CD14-positive monocyte (primary cell): ENCODE measurements around the gene ZNF212. TPM values are rescaled to one million over a fixed set of nuclear protein-coding genes. Genes with fewer than 3 reads are reported as not detected.

ENCODE experiments used
- DNase-seq, 3 donors: peaks; one replicate each; pipeline ENCODE4 v3.0.0-alpha.2; 2011 to 2022
- H2AFZ ChIP-seq: 2 replicates; pipeline ENCODE4 v1.6.0; 2012; ENCODE audit warnings: mild to moderate bottlenecking, low read depth, low read length, inconsistent platforms; ENCODE audit not compliant: insufficient read depth, poor library complexity, severe bottlenecking
- H3K27ac ChIP-seq, 2 donors: 1 replicate in 1 of 2; 2 replicates in 1 of 2; pipeline ENCODE4 v1.5.1; 2012 to 2013; ENCODE audit warnings: low read length in 2 of 2, control low read depth in 1 of 2, inconsistent platforms in 1 of 2, low read depth in 1 of 2, mild to moderate bottlenecking in 1 of 2
- H3K27me3 ChIP-seq, 2 donors: one replicate each; pipeline versions ENCODE4 v1.6.0 to v1.6.1; 2011 to 2013; ENCODE audit warnings: low read length in 2 of 2; ENCODE audit not compliant: control insufficient read depth in 2 of 2, insufficient read depth in 2 of 2
- H3K36me3 ChIP-seq, 2 donors: replicated peaks in 1 of 2; 1 replicate in 1 of 2; 2 replicates in 1 of 2; pipeline versions ENCODE4 v1.5.1 to v1.6.1; 2012 to 2013; ENCODE audit warnings: low read length in 2 of 2, control low read depth in 1 of 2, inconsistent platforms in 1 of 2, mild to moderate bottlenecking in 1 of 2; ENCODE audit not compliant: insufficient read depth in 2 of 2, control insufficient read depth in 1 of 2
- H3K4me1 ChIP-seq, 2 donors: 1 replicate in 1 of 2; 2 replicates in 1 of 2; pipeline versions ENCODE4 v1.5.1 to v1.6.1; 2012 to 2013; ENCODE audit warnings: low read length in 2 of 2, control low read depth in 1 of 2, inconsistent platforms in 1 of 2, mild to moderate bottlenecking in 1 of 2, moderate library complexity in 1 of 2; ENCODE audit not compliant: insufficient read depth in 2 of 2, control insufficient read depth in 1 of 2
- H3K4me2 ChIP-seq: replicated peaks from 2 replicates; pipeline ENCODE3; 2012; ENCODE audit warnings: low read length, moderate library complexity, mild to moderate bottlenecking; ENCODE audit not compliant: poor library complexity, severe bottlenecking; ENCODE audit errors: extremely low read depth
- H3K4me3 ChIP-seq, 3 experiments: fragments of 200-600 bp in 1 of 3; sonication (generic) in 1 of 3; replicated peaks in 1 of 3; 1 replicate in 2 of 3; 2 replicates in 1 of 3; pipeline ENCODE4 v1.5.1; 2011 to 2013; ENCODE audit warnings: low read length in 3 of 3, mild to moderate bottlenecking in 3 of 3, control low read depth in 2 of 3, low read depth in 2 of 3, inconsistent platforms in 1 of 3, moderate library complexity in 1 of 3
- H3K79me2 ChIP-seq: 2 replicates; pipeline ENCODE4 v1.6.0; 2012; ENCODE audit warnings: mild to moderate bottlenecking, control low read depth, inconsistent platforms, low read length, moderate library complexity; ENCODE audit not compliant: insufficient read depth
- H3K9ac ChIP-seq: 2 replicates; pipeline ENCODE4 v1.6.0; 2017; ENCODE audit warnings: low read length, mild to moderate bottlenecking; ENCODE audit not compliant: insufficient read depth, poor library complexity, severe bottlenecking
- H3K9me3 ChIP-seq, 2 donors: replicated peaks in 1 of 2; 1 replicate in 1 of 2; 2 replicates in 1 of 2; pipeline versions ENCODE4 v1.5.1 to v1.6.1; 2012 to 2013; ENCODE audit warnings: low read length in 2 of 2, control low read depth in 1 of 2; ENCODE audit not compliant: control insufficient read depth in 1 of 2, insufficient read depth in 1 of 2
- H4K20me1 ChIP-seq: 2 replicates; pipeline ENCODE4 v1.6.0; 2012; ENCODE audit warnings: mild to moderate bottlenecking, low read length, control low read depth, moderate library complexity; ENCODE audit not compliant: insufficient read depth
- H3K27ac Mint-ChIP-seq, 7 donors: one replicate each; pipeline ENCODE4 v1.8.0; 2020; ENCODE audit warnings: mild to moderate bottlenecking in 7 of 7, mixed read lengths in 7 of 7, moderate library complexity in 6 of 7, inconsistent platforms in 2 of 7
- H3K27me3 Mint-ChIP-seq, 3 donors: one replicate each; pipeline ENCODE4 v1.8.0; 2021 to 2022; ENCODE audit warnings: low read depth in 3 of 3, mild to moderate bottlenecking in 3 of 3, mixed read lengths in 3 of 3, moderate library complexity in 3 of 3, inconsistent platforms in 1 of 3
- H3K36me3 Mint-ChIP-seq, 2 donors: one replicate each; pipeline ENCODE4 v1.8.0; 2020; ENCODE audit warnings: mixed read lengths in 2 of 2, inconsistent platforms in 1 of 2, mild to moderate bottlenecking in 1 of 2
- H3K4me1 Mint-ChIP-seq: one replicate; pipeline ENCODE4 v1.8.0; 2020; ENCODE audit warnings: mild to moderate bottlenecking, mixed read lengths
- H3K4me3 Mint-ChIP-seq, 2 donors: one replicate each; pipeline ENCODE4 v1.8.0; 2020; ENCODE audit warnings: mild to moderate bottlenecking in 2 of 2, mixed read lengths in 2 of 2, moderate library complexity in 1 of 2
- H3K9me3 Mint-ChIP-seq, 7 donors: one replicate each; pipeline ENCODE4 v1.8.0; 2020 to 2022; ENCODE audit warnings: mixed read lengths in 7 of 7, mild to moderate bottlenecking in 6 of 7, moderate library complexity in 6 of 7, inconsistent platforms in 2 of 7
- CTCF ChIP-seq: fragments of 200-600 bp; IDR thresholded peaks from one replicate; pipeline ENCODE4 v1.8.0; 2022; ENCODE audit warnings: antibody characterized with exemption, mild to moderate bottlenecking
- WGBS: methylation state at CpG from one replicate; pipeline ENCODE4 v1.1.5; 2013; ENCODE audit warnings: missing lambda C conversion rate; ENCODE audit not compliant: insufficient coverage; 5-methylcytosine and 5-hydroxymethylcytosine counted together
- intact Hi-C, 2 donors: fragments of 100-400 bp; cut with micrococcal nuclease; formaldehyde crosslinking; loops; one replicate each; pipeline versions ENCODE4 v1.15.0 to v1.15.1; 2023
- polyA plus RNA-seq, 3 donors: library from polyadenylated mRNA; depleted of rRNA in 1 of 3; unstranded in 2 of 3; stranded (reverse) in 1 of 3; fragments of 300-500 nt in 2 of 3; fragments of >200 nt in 1 of 3; fragmentation: Illumina TruSeq in 2 of 3; gene quantifications; 1 replicate in 2 of 3; 2 replicates in 1 of 3; pipeline ENCODE4 v1.2.3, GENCODE V29; 2012 to 2021

The ZNF212 gene
- polyA plus RNA-seq, 3 donors = 1.6 to 5.9 (median 2.3) TPM

GRCh38 chr7:149240637-149241036, 1.2 kb downstream of the ZNF212 start:
- Mint-ChIP-seq H3K4me3 (peak overlapping the region; percentile 90 to 94), H3K4me1 (peaks cover 35% of the 10 kb centered on the region), H3K9me3 (peaks cover 3 to 11% (median 8%) of the 10 kb centered on the region in 7 donors), H3K27ac (no peak overlapping the region), H3K36me3 (peaks cover 0 to 13% of the 10 kb centered on the region in 2 donors), H3K27me3 (peaks cover 2 to 3% (median 2%) of the 10 kb centered on the region in 3 donors)
- no peak overlapping the region for H3K9ac ChIP-seq
- peak overlapping the region; percentile 98 for H3K4me2 ChIP-seq
- peaks cover 17 to 20% of the 10 kb centered on the region in 2 donors for H3K4me1 ChIP-seq
- H3K79me2 ChIP-seq = peaks cover 43% of the 10 kb centered on the region
- intact Hi-C loops = no loop called here
- no peak for TF ChIP-seq CTCF
- H3K27ac ChIP-seq = peak overlapping the region in 1 of 2 donors; percentile 84
- peaks cover 24% of the 10 kb centered on the region for H4K20me1 ChIP-seq
- peak overlapping the region in 2 of 3 experiments; percentile 85 to 96 for H3K4me3 ChIP-seq
- H3K36me3 ChIP-seq = no peaks in the 10 kb centered on the region
- H3K27me3 ChIP-seq = no peaks in the 10 kb centered on the region
- peak overlapping the region; percentile 97 for H2AFZ ChIP-seq
- WGBS = 89% methylated on average over 3 of the region's 5 CpGs
- no peak for DNase-seq
- peaks cover 5 to 6% of the 10 kb centered on the region in 2 donors for H3K9me3 ChIP-seq

GRCh38 chr7:149241696-149242095, 2.2 kb downstream of the ZNF212 start:
- Histone ChIP-seq H2AFZ (no peak overlapping the region), H3K9me3 (peaks cover 5 to 6% of the 10 kb centered on the region in 2 donors), H3K27ac (no peak overlapping the region), H3K36me3 (no peaks in the 10 kb centered on the region), H3K4me3 (no peak overlapping the region), H3K4me2 (no peak overlapping the region), H3K9ac (no peak overlapping the region), H3K4me1 (peaks cover 17 to 20% of the 10 kb centered on the region in 2 donors), H4K20me1 (peaks cover 30% of the 10 kb centered on the region), H3K27me3 (no peaks in the 10 kb centered on the region), H3K79me2 (peaks cover 49% of the 10 kb centered on the region)
- no peak for TF ChIP-seq CTCF
- intact Hi-C loops = no loop called here
- Mint-ChIP-seq H3K36me3 (peaks cover 0 to 20% of the 10 kb centered on the region in 2 donors), H3K9me3 (peaks cover 3 to 11% (median 8%) of the 10 kb centered on the region in 7 donors), H3K4me3 (no peak overlapping the region), H3K27me3 (peaks cover 2% of the 10 kb centered on the region in 3 donors), H3K27ac (no peak overlapping the region), H3K4me1 (peaks cover 36% of the 10 kb centered on the region)
- DNase-seq = no peak
- 100% methylated on average over 2 of the region's 5 CpGs for WGBS
